GM19043 (cell line): ENCODE results near the gene DYSF.
"Not testable (repeated sequence)": the region's sequence is repeated elsewhere in the genome, so short reads cannot be mapped to it uniquely, and the experiment has no call there.

Experiments
- ATAC-seq: cut with Tn5 transposase; IDR thresholded peaks from one replicate; pipeline ENCODE4 v1.9.1; 2021; ENCODE audit warnings: low read depth; ENCODE audit not compliant: unreplicated experiment

Gene DYSF

DNA sequence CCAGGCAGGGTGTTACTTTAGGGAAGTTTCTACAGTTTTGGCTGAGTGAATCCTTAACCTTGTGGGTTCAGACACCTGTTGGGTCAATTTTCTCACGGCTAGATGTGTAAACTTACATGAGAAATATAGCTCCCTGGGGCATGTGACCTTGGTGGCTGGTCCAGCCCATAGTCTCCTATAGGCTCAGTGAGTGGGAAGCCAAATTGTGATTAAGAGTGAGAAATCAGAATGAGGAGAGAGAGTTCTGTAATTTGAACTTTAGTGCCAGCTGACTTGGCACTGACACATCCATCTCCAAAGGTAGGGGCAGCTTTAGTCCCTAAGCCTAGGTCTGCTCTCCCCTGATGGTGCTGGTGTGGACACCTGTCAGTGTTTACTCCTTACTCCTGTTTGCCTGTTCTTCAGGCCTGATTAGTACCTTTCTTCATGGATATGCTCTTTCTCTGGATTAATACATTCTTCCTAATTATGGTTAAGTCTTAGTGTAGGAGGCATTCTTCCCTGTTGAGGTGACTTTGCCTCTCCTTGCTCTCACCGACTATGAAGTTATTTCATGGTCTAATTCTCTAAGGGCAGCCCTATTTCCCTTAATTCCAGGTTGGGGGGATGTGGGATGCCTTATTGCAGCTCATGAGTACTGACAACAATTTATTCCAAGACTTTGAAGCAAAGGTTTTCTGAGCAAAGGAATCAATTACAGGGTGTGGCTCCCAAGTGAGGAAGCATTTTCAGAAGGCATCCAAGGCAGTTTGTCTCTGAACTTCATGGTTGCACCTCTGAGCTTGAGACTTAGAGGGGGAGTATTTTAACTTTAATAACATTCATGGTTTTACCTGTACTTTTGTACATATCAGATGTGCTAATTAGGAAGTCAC lies 177.3 kb downstream of the DYSF start:
- no peak for ATAC-seq

DNA sequence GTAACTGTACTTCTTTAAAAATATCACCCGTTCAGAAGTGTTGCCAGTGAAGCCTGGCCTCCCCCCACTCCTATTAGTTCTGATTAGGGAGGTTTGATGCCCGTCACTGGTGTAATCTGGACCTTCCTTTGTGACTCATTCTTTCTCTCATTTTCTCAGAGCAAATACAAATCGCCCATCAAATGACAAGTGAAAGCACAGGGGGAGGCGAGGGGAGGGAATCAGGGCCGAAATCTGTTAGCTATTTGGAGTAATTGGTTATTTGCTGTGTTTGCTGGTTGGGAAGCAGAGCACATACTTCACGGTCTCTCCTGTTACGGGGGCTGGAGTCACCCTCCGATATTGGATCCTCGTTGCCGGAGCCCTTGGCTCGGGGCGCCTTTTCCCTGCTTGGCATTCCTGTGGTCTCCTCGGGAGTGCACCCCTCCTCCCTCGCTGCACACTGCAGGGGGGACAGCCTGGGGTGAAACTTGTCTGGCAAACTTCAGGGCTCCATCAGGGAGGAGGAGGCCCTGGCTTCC lies 178.1 kb downstream of the DYSF start:
- ATAC-seq: no peak

DNA sequence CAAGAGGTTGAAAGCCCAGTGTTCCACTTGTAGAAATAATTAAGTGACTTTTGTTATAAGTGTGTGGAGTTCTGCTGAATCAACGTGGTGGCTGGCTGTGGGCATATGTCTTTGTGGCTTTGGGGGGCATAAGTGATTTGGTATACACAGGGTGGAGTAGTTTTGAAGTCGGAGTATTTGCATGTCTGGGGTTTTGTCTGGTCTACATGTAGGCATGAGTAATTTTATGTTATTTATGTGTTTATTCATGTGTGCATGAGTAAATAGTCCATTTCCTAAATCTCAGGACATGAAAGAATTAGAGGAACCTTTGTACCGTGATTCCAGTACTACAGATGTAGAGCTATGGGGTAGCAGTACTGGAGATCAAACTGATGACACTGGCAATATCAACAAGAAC lies 179.7 kb downstream of the DYSF start:
- no peak for ATAC-seq

DNA sequence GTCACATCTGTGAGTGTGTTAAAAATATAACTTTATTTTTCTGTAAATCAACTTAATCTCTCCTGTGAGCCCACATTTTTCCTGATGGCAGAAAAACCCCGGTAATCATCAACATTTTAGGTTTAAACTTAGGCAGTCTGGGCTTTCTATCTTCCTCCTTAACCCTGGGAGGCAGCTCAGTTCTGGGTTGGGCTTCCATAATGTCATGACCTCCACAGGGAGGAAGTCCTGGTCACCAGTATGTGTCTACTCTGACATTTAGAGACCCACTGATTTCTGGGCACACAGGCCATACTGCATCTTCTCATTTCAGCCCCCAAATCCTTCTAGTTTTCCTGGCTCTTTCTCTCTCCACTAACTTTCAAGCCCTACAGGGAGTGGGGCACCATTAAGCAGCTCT lies 181.2 kb downstream of the DYSF start:
- no peak for ATAC-seq

DNA sequence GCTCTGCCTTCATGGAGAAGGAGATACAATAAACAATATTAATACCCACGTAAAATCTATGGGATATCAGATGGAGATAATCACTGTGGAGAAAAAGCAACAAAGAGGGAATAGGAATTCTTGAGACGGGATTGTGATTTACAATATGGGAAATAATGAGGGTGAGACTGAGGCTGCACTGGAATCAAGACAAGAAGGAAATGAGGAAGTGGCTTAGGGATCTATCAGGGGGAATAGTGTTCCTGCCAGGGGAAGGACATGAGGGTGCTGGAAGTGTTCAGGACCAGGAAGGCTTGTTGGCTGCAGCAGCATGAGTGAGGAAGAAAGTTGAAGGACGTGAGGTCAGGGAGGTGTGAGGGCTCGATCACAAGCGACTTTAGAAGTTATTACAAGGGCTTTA lies 182.4 kb downstream of the DYSF start:
- no peak for ATAC-seq

DNA sequence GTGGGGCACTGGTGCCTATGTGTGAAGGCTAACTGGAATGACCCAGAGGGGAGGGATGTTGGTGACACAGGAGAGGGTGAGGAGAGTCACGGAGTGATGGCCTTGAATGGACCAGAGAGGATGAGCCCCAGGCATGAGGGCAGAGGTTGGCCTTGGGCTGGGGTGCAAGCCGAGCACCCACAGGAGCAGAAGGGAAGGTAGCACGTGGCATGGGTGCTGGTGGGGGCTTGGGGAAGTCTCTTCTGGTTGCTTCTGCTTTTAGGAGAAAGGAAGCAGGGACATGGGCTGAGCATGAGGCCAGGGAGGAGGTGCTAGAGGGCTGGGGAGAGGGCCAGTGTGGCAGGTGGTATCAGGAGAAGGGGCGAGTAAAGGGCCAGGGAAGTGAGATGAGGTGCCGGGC lies 183.8 kb downstream of the DYSF start:
- no peak for ATAC-seq

DNA sequence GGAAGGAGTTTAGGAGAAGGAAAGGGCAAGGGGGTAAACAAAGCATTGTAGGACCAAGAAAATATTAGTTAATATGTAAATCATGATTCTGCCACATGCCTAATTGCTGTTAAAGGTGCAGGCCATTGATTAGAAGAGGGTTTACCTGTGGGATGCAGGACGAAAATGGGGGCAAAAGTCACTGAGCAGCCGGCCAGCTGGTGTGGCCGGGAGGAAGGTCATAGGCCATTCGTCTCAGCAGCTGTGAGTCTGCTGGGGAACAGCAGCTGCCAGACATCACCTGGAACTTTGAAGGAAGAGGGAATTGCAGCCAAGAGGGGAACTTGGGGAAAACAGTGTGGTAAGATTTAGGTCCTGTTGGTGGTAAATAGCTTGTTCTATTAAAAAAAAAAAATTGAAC lies 184.4 kb downstream of the DYSF start:
- no peak for ATAC-seq

DNA sequence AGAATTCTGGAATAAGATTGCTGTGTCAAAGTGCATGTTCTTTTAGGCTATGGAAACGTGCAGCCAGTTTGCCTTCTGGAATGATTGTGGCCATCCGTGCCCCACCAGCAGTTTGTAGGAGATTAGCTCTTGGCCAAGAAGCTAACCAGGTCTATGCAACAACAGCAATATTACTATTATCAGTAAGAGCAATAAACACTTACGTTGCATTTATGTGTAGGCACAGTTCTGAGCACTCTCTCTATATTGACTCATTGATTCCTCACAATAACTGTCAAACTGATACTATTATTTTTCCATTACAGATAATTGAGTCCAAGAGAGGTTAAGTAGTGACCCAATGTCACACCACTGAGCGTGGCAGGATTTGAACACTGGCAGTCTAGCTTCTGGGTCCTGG lies 186.4 kb downstream of the DYSF start:
- no peak for ATAC-seq

DNA sequence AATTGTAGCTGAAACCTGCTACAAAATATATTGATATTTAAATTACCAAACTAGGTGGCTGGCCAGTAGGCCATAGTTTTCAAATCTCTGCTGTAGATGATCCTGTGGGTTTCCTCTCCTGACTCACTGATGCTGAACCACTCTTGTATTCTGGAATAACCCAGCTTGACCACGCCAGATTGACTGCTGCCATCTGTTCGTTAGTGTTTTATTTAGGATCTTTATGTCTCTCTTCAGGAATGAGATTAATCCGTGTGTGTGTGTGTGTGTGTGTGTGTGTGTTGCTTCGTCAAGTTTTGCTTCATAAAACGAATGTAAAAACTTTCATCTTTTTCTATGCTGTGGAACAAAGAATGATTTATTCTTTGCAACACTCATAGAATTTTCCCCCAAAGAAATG lies 187.1 kb downstream of the DYSF start:
- no peak for ATAC-seq

DNA sequence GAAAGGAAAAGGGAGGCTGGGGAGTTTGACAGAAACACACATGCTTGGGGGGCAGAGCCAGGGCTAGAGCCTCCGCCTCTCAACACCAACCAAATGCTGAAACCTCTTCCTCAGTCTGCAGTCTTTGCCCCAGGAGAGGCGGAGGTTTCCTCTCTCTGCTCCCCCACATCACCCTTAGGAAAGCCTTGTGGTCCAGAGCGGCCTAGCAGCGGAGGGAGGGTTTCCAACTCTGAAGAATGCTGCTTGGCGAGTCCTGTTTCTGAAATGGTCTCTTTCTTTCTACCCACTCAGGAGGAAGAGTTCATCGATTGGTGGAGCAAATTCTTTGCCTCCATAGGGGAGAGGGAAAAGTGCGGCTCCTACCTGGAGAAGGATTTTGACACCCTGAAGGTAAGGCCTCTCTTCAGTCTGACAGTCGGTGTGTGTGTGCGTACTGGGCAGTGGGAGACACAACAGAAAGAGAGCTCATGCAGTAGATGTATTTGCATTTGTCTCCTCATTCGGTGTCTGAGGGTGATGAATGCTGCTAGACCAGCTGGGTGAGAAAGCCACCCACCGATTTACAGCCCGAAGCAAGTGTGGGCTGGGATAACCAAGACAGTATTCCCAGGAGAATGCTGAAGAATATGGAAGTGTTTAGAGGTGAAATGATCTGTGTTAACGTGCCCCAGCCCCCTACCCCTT lies 190.5 kb downstream of the DYSF start:
- no peak for ATAC-seq

DNA sequence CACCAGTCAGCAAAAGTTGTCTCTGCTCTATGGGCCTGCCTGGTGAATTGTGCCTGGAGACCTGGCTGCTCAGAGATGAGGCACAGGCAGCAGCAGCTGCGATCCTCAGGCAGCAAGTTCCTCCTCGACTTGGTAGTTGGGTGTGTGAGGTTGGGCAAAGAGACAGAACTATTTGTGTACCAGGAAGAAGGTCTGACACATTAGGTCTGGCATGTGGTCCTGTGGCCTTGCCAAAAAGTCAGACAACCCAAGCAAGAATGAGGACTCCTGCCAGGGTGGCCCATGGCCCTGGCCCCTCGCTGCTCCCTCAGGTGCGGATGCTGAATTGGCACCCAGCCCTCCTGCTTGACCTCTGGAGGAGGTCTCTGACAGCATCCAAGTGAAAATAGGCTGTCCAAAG lies 192.7 kb downstream of the DYSF start:
- no peak for ATAC-seq

DNA sequence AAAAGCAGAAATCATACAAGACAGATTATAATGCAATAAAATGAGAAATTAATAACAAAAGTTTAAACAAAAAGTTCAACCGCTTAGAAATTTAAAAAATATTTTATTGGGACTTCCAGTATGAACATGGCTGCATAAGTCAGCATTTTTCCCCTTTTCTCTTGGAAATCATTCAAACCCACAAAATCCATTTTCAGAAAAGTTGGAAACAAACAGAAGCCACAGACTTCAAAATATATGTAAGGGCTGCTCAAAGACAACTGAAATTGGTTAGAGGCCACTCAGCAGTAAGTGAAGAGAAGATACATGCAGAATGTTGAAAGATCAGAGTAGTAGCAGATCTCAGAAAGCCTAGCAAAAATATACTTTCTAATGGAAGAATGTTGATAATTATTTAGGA lies 194.0 kb downstream of the DYSF start:
- ATAC-seq: no peak

DNA sequence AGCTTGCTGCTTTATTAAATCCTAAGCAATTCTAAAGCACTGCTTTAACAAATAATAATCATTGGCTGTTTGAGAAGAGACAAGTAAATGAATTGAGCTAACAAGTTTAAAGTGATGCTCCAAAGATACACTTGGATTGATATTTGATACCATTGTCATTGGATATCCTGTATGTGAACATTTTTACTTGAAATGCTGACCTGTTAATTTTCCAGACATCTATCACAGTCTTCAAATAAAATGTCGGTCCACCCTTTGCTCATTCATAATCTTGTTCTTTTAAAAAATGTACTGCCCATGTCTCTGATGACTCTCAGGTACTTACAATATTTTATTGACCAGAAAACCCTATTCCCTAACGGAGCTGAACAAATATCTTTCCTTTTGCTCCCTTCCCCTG lies 202.1 kb downstream of the DYSF start:
- ATAC-seq: no peak

DNA sequence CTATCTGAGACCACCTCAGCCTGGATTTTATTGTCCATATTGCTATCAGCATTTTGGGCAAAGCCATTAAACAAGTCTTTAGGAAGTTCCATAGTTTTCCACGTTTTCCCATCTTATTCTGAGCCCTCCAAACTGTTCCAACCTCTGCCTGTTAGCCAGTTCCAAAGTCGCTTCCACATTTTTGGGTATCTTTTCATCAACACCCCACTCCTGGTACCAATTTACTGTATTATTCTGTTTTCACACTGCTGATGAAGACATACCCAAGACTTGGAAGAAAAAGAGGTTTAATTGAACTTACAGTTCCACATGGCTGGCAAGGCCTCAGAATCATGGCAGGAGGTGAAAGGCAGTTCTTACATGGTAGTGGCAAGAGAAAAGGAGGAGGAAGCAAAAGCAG lies 204.9 kb downstream of the DYSF start:
- not testable (repeated sequence) for ATAC-seq

DNA sequence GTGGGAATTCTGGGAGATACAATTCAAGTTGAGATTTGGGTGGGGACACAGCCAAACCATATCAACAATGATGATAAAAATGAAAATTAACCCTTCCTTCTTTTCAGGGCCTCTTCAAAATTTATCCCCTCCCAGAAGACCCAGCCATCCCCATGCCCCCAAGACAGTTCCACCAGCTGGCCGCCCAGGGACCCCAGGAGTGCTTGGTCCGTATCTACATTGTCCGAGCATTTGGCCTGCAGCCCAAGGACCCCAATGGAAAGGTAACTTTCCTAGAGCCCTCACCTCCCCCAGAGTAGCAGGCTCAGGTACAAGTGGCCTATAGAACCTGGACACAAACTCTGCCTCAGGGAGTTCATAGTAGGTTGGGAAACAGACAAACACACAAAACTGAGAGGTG lies 205.4 kb downstream of the DYSF start:
- no peak for ATAC-seq

DNA sequence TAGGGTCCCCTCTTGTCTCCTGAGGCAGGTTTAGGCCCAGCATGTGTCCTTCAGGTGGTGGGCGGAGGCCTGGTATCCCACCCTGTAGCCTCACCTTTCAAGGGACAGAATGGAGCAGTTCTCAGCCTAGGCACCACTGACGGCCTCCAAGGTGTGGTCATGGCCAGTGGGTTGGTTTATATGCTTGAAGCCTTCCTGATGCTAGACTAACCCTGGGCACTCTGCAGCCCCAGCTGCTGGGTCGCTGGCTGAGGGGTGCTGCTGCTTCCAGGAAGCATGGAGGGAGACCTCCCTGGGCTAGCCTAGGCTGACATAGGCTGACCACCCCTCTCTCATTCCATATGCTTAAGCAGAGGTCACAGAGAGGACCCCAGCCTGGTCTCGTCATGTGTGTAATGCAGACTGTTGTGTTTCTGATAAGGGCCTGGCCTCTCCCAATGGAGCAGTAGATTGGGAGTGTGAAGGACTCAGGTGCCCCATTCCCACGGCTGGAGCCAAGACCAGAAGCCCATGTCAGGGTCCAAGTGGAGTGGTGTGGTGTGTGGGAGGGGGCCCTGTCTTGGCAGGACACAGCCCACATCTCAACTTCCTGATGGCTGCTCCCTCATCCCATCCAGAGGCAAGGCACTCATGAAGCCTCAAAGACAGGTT lies 206.6 kb downstream of the DYSF start:
- no peak for ATAC-seq

DNA sequence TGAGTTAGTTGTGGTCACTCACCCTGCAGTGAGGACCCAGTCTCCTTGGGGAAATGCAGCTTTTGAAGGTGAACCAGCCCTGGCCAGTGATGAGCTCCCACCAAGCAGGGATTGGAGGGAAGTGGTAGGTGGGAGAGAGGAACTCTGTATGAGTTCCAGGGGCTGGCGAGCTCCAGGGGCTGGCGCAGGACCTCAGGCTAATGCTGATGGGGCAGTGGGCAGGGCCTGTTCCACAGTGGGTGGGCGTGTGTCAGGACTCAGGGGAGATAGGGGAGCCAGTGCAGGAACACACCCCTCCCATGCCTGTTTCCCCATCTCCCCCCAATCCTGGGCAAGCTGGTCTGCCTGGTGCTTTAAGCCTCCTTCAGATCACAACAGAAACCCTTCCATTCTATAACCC lies 208.4 kb downstream of the DYSF start:
- ATAC-seq: no peak

DNA sequence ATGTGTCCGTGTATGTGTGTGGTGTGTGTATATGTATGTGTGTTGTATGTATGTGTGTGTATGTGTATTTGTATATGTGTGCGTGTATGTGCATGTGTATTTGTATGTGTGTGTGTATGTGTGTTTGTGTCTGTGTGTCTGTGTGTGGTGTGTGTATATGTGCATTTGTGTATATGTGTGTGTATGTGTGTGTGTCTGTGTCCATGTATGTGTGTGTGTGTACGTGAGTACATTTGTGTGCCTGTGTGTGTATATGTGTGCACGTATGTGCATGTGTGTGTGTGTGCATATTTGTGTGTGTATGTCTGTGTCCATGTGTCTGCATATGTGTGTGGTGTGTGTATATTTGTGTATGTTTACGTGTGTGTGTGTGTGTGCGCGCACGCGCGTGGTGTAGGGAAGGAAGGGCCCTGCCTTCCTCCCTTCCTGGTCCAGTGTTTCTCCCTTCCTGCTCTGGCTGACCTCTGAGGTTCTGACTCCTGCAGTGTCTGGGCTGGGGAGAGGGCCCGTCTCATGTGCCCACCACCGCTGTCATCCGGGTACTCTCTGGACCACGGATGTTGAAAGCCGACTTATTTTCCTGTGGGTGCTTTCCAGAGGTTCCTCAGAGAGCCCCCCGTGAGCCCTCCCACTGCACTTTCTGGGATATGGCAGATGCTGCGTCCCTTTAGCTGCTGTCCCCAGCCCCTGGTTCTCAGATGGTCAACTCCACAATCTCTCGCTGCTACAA lies 209.5 kb downstream of the DYSF start:
- ATAC-seq: no peak

DNA sequence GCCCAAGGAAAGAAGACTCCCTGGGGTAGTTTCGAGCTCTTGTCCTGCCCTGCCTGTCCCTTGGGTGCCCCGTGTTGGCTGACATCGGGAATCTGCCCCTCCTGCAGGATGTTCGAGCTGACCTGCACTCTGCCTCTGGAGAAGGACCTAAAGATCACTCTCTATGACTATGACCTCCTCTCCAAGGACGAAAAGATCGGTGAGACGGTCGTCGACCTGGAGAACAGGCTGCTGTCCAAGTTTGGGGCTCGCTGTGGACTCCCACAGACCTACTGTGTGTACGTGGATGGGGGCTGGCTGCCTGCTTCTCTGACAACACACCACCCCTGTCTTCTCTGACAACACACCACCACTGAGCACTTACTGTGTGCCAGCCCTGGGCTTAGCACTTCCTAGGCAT lies 210.8 kb downstream of the DYSF start:
- no peak for ATAC-seq

DNA sequence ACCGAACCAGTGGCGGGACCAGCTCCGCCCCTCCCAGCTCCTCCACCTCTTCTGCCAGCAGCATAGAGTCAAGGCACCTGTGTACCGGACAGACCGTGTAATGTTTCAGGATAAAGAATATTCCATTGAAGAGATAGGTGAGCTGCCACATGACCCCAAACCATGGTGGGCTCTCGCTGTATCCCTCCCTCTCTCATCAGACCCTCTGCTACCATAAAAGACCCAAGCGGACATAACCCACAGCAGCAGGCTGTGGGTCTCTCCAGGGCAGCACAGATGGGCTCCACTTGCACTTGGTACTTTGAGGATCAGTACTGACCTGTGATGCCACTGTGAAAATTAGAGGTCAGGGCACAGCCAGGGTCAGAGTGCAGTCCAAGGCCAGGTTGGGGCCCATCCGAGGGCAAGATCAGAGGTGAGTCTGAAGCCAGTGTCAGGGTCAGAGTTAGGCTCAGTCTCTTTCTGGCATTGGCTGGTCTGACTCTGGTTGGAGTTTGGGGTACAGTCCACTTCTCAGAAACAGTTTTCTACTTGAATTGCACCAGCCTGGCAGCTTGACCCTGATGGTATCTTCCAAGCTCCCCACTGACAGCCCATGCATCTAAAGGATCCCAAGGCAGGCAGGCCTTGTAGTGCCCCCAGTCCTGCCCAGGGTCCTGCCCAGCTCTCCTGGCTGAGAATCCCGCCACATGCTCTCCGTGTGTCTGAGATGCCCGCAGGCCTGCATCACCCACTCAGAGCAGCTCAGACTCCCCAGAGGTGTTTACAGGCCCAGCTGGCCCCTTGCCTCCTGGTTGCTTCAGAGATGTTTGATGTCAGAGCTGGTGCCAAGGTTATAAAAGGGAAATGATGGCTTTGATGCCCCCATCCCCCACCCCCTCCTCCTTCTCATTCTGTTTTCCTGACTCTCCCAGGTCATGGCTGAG lies 212.1 kb downstream of the DYSF start:
- ATAC-seq: no peak
